ENCODE results near the gene G6PC2. TPM values are rescaled to one million over a fixed set of nuclear protein-coding genes. Genes with fewer than 3 reads are reported as not detected.

The G6PC2 gene
- total and polyA plus RNA-seq, 2 of the 8 experiments (the other 6 are each of a cell fraction or from before 2014, with no cell fraction given) = not detected

- H3K36me3 ChIP-seq (ENCODE audit: control insufficient read depth in 2 of 4, insufficient read depth in 4 of 4, low read length in 3 of 4) = peaks cover 0 to 9% (median 3%) of the 10 kb centered on the region in 4 experiments; a peak in 4 of 8 replicates
- H3K4ac ChIP-seq (replicated peaks; ENCODE audit: insufficient read length, low read depth, low read length) = no peak overlapping the region
- no peak overlapping the region for H2BK15ac ChIP-seq (ENCODE audit: low read length)
- POLR2A ChIA-PET (ENCODE audit: partially characterized antibody) = no interaction called here
- WGBS, 2 experiments (ENCODE audit: extremely low coverage in 1 of 2, insufficient coverage in 1 of 2, insufficient read length in 1 of 2, insufficient replicate concordance in 2 of 2, low coverage in 1 of 2, low lambda C conversion rate in 2 of 2, missing lambda C conversion rate in 1 of 2) = 29% methylated on average over 3 of the region's 3 CpGs; no CpG with 5 or more reads in 1 of the 2 experiments
- H2AFZ ChIP-seq (ENCODE audit: low read length) = peak overlapping the region; percentile 78
- no peaks in the 10 kb centered on the region for H3K9me3 ChIP-seq (ENCODE audit: insufficient read depth in 2 of 2, low read depth in 1 of 2, low read length in 1 of 2)
- peaks cover 0 to 9% of the 10 kb centered on the region in 2 experiments; a peak in 2 of 4 replicates for H3K79me2 ChIP-seq (ENCODE audit: control insufficient read depth in 1 of 2, insufficient read depth in 2 of 2, low read length in 2 of 2)
- H3K27me3 ChIP-seq (replicated peaks in 1 of 4; ENCODE audit: control insufficient read depth in 3 of 4, extremely low read depth in 1 of 4, insufficient read depth in 3 of 4, low read length in 3 of 4) = no peaks in the 10 kb centered on the region
- H4K20me1 ChIP-seq (replicated peaks in 1 of 2; ENCODE audit: control insufficient read depth in 1 of 2, insufficient read depth in 2 of 2, low read length in 2 of 2) = no peaks in the 10 kb centered on the region
- no peak overlapping the region for H3K23ac ChIP-seq (ENCODE audit: insufficient read length)
- no peak overlapping the region for H3K27ac ChIP-seq (ENCODE audit: low read depth, low read length)
- no peak overlapping the region for H3K56ac ChIP-seq (replicated peaks; ENCODE audit: insufficient read length, low read depth, low read length)
- no peak overlapping the region for H4K8ac ChIP-seq (ENCODE audit: extremely low read depth, insufficient read depth, low read length)
- no peaks in the 10 kb centered on the region; a peak in 2 of 7 replicates for H3K4me1 ChIP-seq (replicated peaks in 1 of 4; ENCODE audit: control insufficient read depth in 3 of 4, insufficient read depth in 4 of 4, low read length in 3 of 4)
- FAIRE-seq = no peak
- H2BK120ac ChIP-seq (replicated peaks; ENCODE audit: low read depth, low read length) = no peak overlapping the region
- H3K23me2 ChIP-seq (ENCODE audit: low read depth, low read length) = peaks cover 7% of the 10 kb centered on the region
- H3K79me1 ChIP-seq (ENCODE audit: low read depth, low read length) = no peaks in the 10 kb centered on the region; the same call in 1 of the 2 replicates
- CTCF ChIA-PET (ENCODE audit: partially characterized antibody) = interaction anchor here (1.0 kb wide), 1 partner anchor 185 kb away, joined by 3 read pairs; no protein-coding TSS in a partner anchor
- no peak overlapping the region for H3K18ac ChIP-seq (ENCODE audit: extremely low read depth, low read length)
- H3K4me2 ChIP-seq (ENCODE audit: insufficient read depth in 1 of 2, low read depth in 2 of 2, low read length in 2 of 2) = peak overlapping the region; percentile 81 to 92
- H3K4me3 ChIP-seq (ENCODE audit: extremely low read depth in 1 of 4, insufficient read depth in 2 of 4, low read depth in 3 of 4, low read length in 4 of 4) = peak overlapping the region; percentile 78 to 97 (median 86)
- H2BK20ac ChIP-seq (ENCODE audit: low read length) = no peak overlapping the region
- no peak overlapping the region for H4K91ac ChIP-seq (replicated peaks; ENCODE audit: insufficient read length, low read length)
- no peak overlapping the region for H3K14ac ChIP-seq (ENCODE audit: insufficient read length)
- no peak overlapping the region for H2BK12ac ChIP-seq (ENCODE audit: low read depth, low read length)
- H3K9ac ChIP-seq (replicated peaks in 1 of 4; ENCODE audit: extremely low read depth in 1 of 4, low read depth in 3 of 4, low read length in 3 of 4) = peak overlapping the region; percentile 61 to 77 (median 74)
- no peak overlapping the region for H2BK5ac ChIP-seq (ENCODE audit: low read depth, low read length)
- no peak overlapping the region for H2AK5ac ChIP-seq (ENCODE audit: low read depth, low read length)
- no peak for DNase-seq (ENCODE audit: low read depth in 1 of 2, low spot score in 2 of 2)
- no peak overlapping the region for H4K5ac ChIP-seq (ENCODE audit: insufficient read length, low read depth, low read length)
- TF ChIP-seq, protein P1, sequence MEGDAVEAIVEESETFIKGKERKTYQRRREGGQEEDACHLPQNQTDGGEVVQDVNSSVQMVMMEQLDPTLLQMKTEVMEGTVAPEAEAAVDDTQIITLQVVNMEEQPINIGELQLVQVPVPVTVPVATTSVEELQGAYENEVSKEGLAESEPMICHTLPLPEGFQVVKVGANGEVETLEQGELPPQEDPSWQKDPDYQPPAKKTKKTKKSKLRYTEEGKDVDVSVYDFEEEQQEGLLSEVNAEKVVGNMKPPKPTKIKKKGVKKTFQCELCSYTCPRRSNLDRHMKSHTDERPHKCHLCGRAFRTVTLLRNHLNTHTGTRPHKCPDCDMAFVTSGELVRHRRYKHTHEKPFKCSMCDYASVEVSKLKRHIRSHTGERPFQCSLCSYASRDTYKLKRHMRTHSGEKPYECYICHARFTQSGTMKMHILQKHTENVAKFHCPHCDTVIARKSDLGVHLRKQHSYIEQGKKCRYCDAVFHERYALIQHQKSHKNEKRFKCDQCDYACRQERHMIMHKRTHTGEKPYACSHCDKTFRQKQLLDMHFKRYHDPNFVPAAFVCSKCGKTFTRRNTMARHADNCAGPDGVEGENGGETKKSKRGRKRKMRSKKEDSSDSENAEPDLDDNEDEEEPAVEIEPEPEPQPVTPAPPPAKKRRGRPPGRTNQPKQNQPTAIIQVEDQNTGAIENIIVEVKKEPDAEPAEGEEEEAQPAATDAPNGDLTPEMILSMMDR (IDR thresholded peaks at IDR 0.05; ENCODE audit: control extremely low read depth in 1 of 3, insufficient read depth in 1 of 3, low read depth in 1 of 3, low read length in 3 of 3) = no peak
- no peak for TF ChIP-seq TAF7 (optimal IDR thresholded peaks at IDR 0.05; ENCODE audit: borderline replicate concordance, low read depth, low read length)
- no peak for TF ChIP-seq RNF2 (IDR thresholded peaks at IDR 0.05; ENCODE audit: borderline replicate concordance, low read depth, low read length, missing control alignments, poor library complexity, severe bottlenecking)
- no peak for TF ChIP-seq TAF1 (IDR thresholded peaks at IDR 0.05; ENCODE audit: low read depth, low read length)
- TF ChIP-seq SIN3A (conservative IDR thresholded peaks at IDR 0.05 in 1 of 2, IDR thresholded peaks at IDR 0.05 in 1 of 2; ENCODE audit: low read depth in 1 of 2, low read length in 2 of 2) = no peak
- no peak for TF ChIP-seq TCF12 (IDR thresholded peaks at IDR 0.05; ENCODE audit: low read depth, low read length)
- no peak for TF ChIP-seq CBX5 (IDR thresholded peaks at IDR 0.05; ENCODE audit: low read depth, low read length)
- TF ChIP-seq GTF2F1 (IDR thresholded peaks at IDR 0.05; ENCODE audit: borderline replicate concordance, low read depth, low read length) = no peak
- no peak for TF ChIP-seq BCL11A (IDR thresholded peaks at IDR 0.05; ENCODE audit: low read depth in 2 of 2, low read length in 2 of 2)
- TF ChIP-seq KDM4A (IDR thresholded peaks at IDR 0.05; ENCODE audit: low read depth, low read length, severe bottlenecking) = no peak
- no peak for TF ChIP-seq RBBP5 (IDR thresholded peaks at IDR 0.05; ENCODE audit: borderline replicate concordance, low read depth, low read length)
Observed at GRCh38 chr2:168889635-168890005, 11.5 kb upstream of the G6PC2 start.
